Measurements from ENCODE around the gene FAM174C. TPM values are rescaled to one million over a fixed set of nuclear protein-coding genes. Genes with fewer than 3 reads are reported as not detected.

FAM174C gene
- total and polyA plus RNA-seq, 2 donors (not counting 3 experiments of a cell fraction or from before 2014, with no cell fraction given): 46.7 to 83.9 TPM

DNA sequence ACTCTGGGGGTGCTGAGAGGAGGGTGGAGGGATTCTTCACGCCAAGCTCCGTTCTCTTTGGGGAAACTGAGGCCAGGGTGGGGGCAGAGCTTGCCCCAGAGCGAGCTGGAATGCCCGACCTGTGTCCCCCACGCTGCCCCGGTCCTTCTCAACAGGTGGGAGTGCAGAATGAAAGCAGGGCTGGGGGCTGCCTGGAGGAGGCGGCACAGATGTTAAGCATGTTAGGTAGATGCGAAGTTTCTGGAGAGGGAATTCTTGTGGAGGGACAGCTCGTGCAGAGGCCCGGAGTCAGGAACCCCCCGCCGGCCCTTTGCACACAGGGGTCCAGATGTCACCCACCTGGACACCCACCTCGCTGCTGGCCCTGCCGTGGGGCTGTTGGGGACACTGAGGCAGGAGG, 19.4 kb downstream of the FAM174C start:
- H3K27ac ChIP-seq (ENCODE audit: insufficient read depth, low read depth, low read length): no peak overlapping the region
- no peaks in the 10 kb centered on the region for H3K79me2 ChIP-seq (ENCODE audit: control insufficient read depth, insufficient read depth, low read length)
- no peak overlapping the region for H3K9ac ChIP-seq (replicated peaks; ENCODE audit: extremely low read depth, insufficient read depth, low read length)
- POLR2A ChIA-PET: no interaction called here
- no peaks in the 10 kb centered on the region for H3K9me3 ChIP-seq (replicated peaks; ENCODE audit: control insufficient read depth, insufficient read depth, low read length)
- BruUV-seq (replicated peaks): no TSS peak
- FAIRE-seq: no peak
- dilution Hi-C loops (cut with MboI; ENCODE audit: extremely low pct_ligation_motif_present, low sequenced_read_pairs) (no loop called here), intact Hi-C loops (cut with micrococcal nuclease) (no loop called here)
- no peaks in the 10 kb centered on the region for H3K9me1 ChIP-seq (replicated peaks; ENCODE audit: control insufficient read depth, extremely low read depth, insufficient read depth, low read length)
- no peak overlapping the region for H2AFZ ChIP-seq (ENCODE audit: low read depth, low read length)
- no peak for DNase-seq (ENCODE audit: low read depth, low spot score)
- no peaks in the 10 kb centered on the region for H3K27me3 ChIP-seq (ENCODE audit: control insufficient read depth in 2 of 2, insufficient read depth in 2 of 2, low read length in 2 of 2)
- peaks cover 4% of the 10 kb centered on the region for H3K4me1 ChIP-seq (ENCODE audit: control insufficient read depth, extremely low read depth, insufficient read depth, low read length)
- H3K36me3 ChIP-seq (ENCODE audit: control insufficient read depth in 2 of 2, extremely low read depth in 1 of 2, insufficient read depth in 2 of 2, low read length in 2 of 2): no peaks in the 10 kb centered on the region
- no peaks in the 10 kb centered on the region for H4K20me1 ChIP-seq (replicated peaks; ENCODE audit: control insufficient read depth, extremely low read depth, insufficient read depth, low read length)
- no peak overlapping the region for H3K4me2 ChIP-seq (ENCODE audit: insufficient read depth, low read length)
- TF ChIP-seq, protein P1, sequence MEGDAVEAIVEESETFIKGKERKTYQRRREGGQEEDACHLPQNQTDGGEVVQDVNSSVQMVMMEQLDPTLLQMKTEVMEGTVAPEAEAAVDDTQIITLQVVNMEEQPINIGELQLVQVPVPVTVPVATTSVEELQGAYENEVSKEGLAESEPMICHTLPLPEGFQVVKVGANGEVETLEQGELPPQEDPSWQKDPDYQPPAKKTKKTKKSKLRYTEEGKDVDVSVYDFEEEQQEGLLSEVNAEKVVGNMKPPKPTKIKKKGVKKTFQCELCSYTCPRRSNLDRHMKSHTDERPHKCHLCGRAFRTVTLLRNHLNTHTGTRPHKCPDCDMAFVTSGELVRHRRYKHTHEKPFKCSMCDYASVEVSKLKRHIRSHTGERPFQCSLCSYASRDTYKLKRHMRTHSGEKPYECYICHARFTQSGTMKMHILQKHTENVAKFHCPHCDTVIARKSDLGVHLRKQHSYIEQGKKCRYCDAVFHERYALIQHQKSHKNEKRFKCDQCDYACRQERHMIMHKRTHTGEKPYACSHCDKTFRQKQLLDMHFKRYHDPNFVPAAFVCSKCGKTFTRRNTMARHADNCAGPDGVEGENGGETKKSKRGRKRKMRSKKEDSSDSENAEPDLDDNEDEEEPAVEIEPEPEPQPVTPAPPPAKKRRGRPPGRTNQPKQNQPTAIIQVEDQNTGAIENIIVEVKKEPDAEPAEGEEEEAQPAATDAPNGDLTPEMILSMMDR (IDR thresholded peaks at IDR 0.05; ENCODE audit: extremely low read depth in 1 of 2, insufficient read depth in 1 of 2, low read depth in 1 of 2, low read length in 2 of 2): no peak
- TF ChIP-seq MYC (IDR thresholded peaks at IDR 0.05; ENCODE audit: low read depth, low read length) (no peak), JUN (IDR thresholded peaks at IDR 0.05; ENCODE audit: borderline replicate concordance, insufficient read depth, insufficient read length, low read depth) (no peak), POLR2AphosphoS5 (IDR thresholded peaks at IDR 0.05; ENCODE audit: insufficient read depth, low read depth, low read length) (no peak), GATA2 (IDR thresholded peaks at IDR 0.05; ENCODE audit: insufficient read depth, insufficient read length, low read depth, low read length) (no peak), FOS (IDR thresholded peaks at IDR 0.05; ENCODE audit: borderline replicate concordance, insufficient read depth, low read length) (no peak), POLR2A (IDR thresholded peaks at IDR 0.05; ENCODE audit: low read depth, low read length) (no peak), EZH2 (IDR thresholded peaks at IDR 0.05; ENCODE audit: borderline replicate concordance, low read depth, low read length, severe bottlenecking) (no peak)
- TF ChIP-seq, protein P2, sequence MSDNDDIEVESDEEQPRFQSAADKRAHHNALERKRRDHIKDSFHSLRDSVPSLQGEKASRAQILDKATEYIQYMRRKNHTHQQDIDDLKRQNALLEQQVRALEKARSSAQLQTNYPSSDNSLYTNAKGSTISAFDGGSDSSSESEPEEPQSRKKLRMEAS (IDR thresholded peaks at IDR 0.05; ENCODE audit: insufficient read depth, insufficient read length): no peak
- CTCF ChIA-PET: no interaction called here
- no peak overlapping the region for H3K4me3 ChIP-seq (replicated peaks in 1 of 3; ENCODE audit: insufficient read depth in 1 of 3, low read depth in 1 of 3, low read length in 3 of 3)
